CD4-positive, CD25-positive, alpha-beta regulatory T cell (primary cell): ENCODE data around the gene PARP14. TPM values are rescaled to one million over a fixed set of nuclear protein-coding genes. Genes with fewer than 3 reads are reported as not detected.
"Not testable (repeated sequence)": the region's sequence is repeated elsewhere in the genome, so short reads cannot be mapped to it uniquely, and the experiment has no call there.

Experiments
- ATAC-seq, 2 donors: fragments of 150-1000 bp; cut with Tn5 transposase; one replicate each; pipeline ENCODE4 v1.10.0; 2021; ENCODE audit warnings: low read depth in 2 of 2, moderate number of reproducible peaks in 2 of 2, moderate library complexity in 1 of 2
- DNase-seq, 3 donors: peaks; one replicate each; pipeline versions ENCODE4 v3.0.0 to v3.0.0-alpha.2; 2012 to 2022; ENCODE audit warnings: mixed read lengths in 1 of 3
- H3K27ac ChIP-seq: one replicate; pipeline ENCODE4 v1.7.0; 2013; ENCODE audit warnings: mild to moderate bottlenecking, low read length; ENCODE audit not compliant: insufficient read depth, poor library complexity, severe bottlenecking
- H3K27me3 ChIP-seq: one replicate; pipeline ENCODE4 v1.7.0; 2013; ENCODE audit warnings: low read length; ENCODE audit not compliant: control insufficient read depth, insufficient read depth
- H3K36me3 ChIP-seq: one replicate; pipeline ENCODE4 v1.7.0; 2013; ENCODE audit warnings: mild to moderate bottlenecking, low read length, moderate library complexity; ENCODE audit not compliant: control insufficient read depth, insufficient read depth
- H3K4me1 ChIP-seq: 2 replicates; pipeline ENCODE4 v1.7.0; 2013; ENCODE audit warnings: mild to moderate bottlenecking, low read length; ENCODE audit not compliant: insufficient read depth, control insufficient read depth, poor library complexity, severe bottlenecking
- H3K4me3 ChIP-seq: one replicate; pipeline ENCODE4 v1.7.0; 2013; ENCODE audit warnings: low read depth, mild to moderate bottlenecking, low read length, moderate library complexity
- H3K9me3 ChIP-seq, 2 experiments: 1 replicate in 1 of 2; 2 replicates in 1 of 2; pipeline ENCODE4 v1.7.0; 2013; ENCODE audit warnings: low read length in 2 of 2, mild to moderate bottlenecking in 1 of 2, moderate library complexity in 1 of 2; ENCODE audit not compliant: control insufficient read depth in 2 of 2
- H3K27ac Mint-ChIP-seq, 3 donors: one replicate each; pipeline ENCODE4 v1.8.0; 2020 to 2022; ENCODE audit warnings: mild to moderate bottlenecking in 3 of 3, mixed read lengths in 3 of 3, moderate library complexity in 2 of 3
- H3K27me3 Mint-ChIP-seq: one replicate; pipeline ENCODE4 v1.8.0; 2022; ENCODE audit warnings: mild to moderate bottlenecking, mixed read lengths
- H3K36me3 Mint-ChIP-seq: one replicate; pipeline ENCODE4 v1.8.0; 2020; ENCODE audit warnings: mixed read lengths
- H3K4me1 Mint-ChIP-seq, 4 donors: one replicate each; pipeline ENCODE4 v1.8.0; 2020 to 2022; ENCODE audit warnings: mixed read lengths in 4 of 4, mild to moderate bottlenecking in 1 of 4
- H3K4me3 Mint-ChIP-seq, 4 donors: one replicate each; pipeline ENCODE4 v1.8.0; 2020 to 2022; ENCODE audit warnings: mild to moderate bottlenecking in 4 of 4, mixed read lengths in 4 of 4, moderate library complexity in 3 of 4
- H3K9me3 Mint-ChIP-seq, 7 donors: one replicate each; pipeline ENCODE4 v1.8.0; 2020 to 2022; ENCODE audit warnings: mixed read lengths in 7 of 7, mild to moderate bottlenecking in 3 of 7, moderate library complexity in 2 of 7
- polyA plus RNA-seq, 4 donors: library from polyadenylated mRNA; unstranded; fragments of 300-500 nt; fragmentation: Illumina TruSeq; gene quantifications; one replicate each; pipeline ENCODE4 v1.2.3, GENCODE V29; 2021
- total RNA-seq: library from RNA; stranded (reverse); gene quantifications from one replicate; pipeline ENCODE4 v1.2.3, GENCODE V29; 2022

The PARP14 gene
- total and polyA plus RNA-seq, 5 donors from 2014 or later = 14.2 to 89.7 (median 19.5) TPM

- H3K4me3 Mint-ChIP-seq = no peak overlapping the region
- no peak overlapping the region for H3K27ac Mint-ChIP-seq
- no peaks in the 10 kb centered on the region for H3K4me1 ChIP-seq
- H3K9me3 ChIP-seq = no peaks in the 10 kb centered on the region
- no peak overlapping the region for H3K27ac ChIP-seq
- peaks cover 0 to 9% (median 0%) of the 10 kb centered on the region in 7 donors for H3K9me3 Mint-ChIP-seq
- peaks cover 28% of the 10 kb centered on the region for H3K36me3 ChIP-seq
- peaks cover 34% of the 10 kb centered on the region for H3K36me3 Mint-ChIP-seq
- no peak for ATAC-seq
- H3K4me3 ChIP-seq = no peak overlapping the region
- H3K4me1 Mint-ChIP-seq = peaks cover 0 to 12% (median 1%) of the 10 kb centered on the region in 4 donors
- H3K27me3 Mint-ChIP-seq = no peaks in the 10 kb centered on the region
- DNase-seq = no peak
- H3K27me3 ChIP-seq = no peaks in the 10 kb centered on the region
Observed at GRCh38 chr3:122727766-122728165, 47.1 kb downstream of the PARP14 start.

GRCh38 chr3:122728186-122728585 is 47.5 kb downstream of the PARP14 start:
- no peak overlapping the region for H3K27ac ChIP-seq
- H3K4me3 Mint-ChIP-seq = no peak overlapping the region
- peaks cover 32% of the 10 kb centered on the region for H3K36me3 Mint-ChIP-seq
- H3K9me3 ChIP-seq = no peaks in the 10 kb centered on the region
- no peaks in the 10 kb centered on the region for H3K27me3 ChIP-seq
- no peak overlapping the region for H3K4me3 ChIP-seq
- ATAC-seq (no peak), DNase-seq (no peak)
- peaks cover 28% of the 10 kb centered on the region for H3K36me3 ChIP-seq
- no peaks in the 10 kb centered on the region for H3K4me1 ChIP-seq
- peaks cover 0 to 12% (median 1%) of the 10 kb centered on the region in 4 donors for H3K4me1 Mint-ChIP-seq
- H3K9me3 Mint-ChIP-seq = peaks cover 0 to 9% (median 0%) of the 10 kb centered on the region in 7 donors
- no peaks in the 10 kb centered on the region for H3K27me3 Mint-ChIP-seq
- no peak overlapping the region for H3K27ac Mint-ChIP-seq

GRCh38 chr3:122728756-122729514 is 48.3 kb downstream of the PARP14 start:
- Mint-ChIP-seq H3K36me3 (peaks cover 34% of the 10 kb centered on the region), H3K4me3 (no peak overlapping the region), H3K27me3 (no peaks in the 10 kb centered on the region), H3K27ac (no peak overlapping the region), H3K9me3 (peaks cover 0 to 9% (median 0%) of the 10 kb centered on the region in 7 donors), H3K4me1 (peaks cover 0 to 12% (median 3%) of the 10 kb centered on the region in 4 donors)
- DNase-seq = no peak
- ATAC-seq = no peak
- H3K27ac ChIP-seq = no peak overlapping the region
- H3K36me3 ChIP-seq = peaks cover 28% of the 10 kb centered on the region
- H3K9me3 ChIP-seq = no peaks in the 10 kb centered on the region
- no peaks in the 10 kb centered on the region for H3K4me1 ChIP-seq
- no peak overlapping the region for H3K4me3 ChIP-seq
- no peaks in the 10 kb centered on the region for H3K27me3 ChIP-seq

GRCh38 chr3:122730240-122730639 is 49.6 kb downstream of the PARP14 start:
- Mint-ChIP-seq H3K9me3 (peaks cover 0 to 9% (median 0%) of the 10 kb centered on the region in 7 donors), H3K36me3 (peaks cover 35% of the 10 kb centered on the region), H3K27me3 (no peaks in the 10 kb centered on the region), H3K4me1 (peaks cover 0 to 12% (median 4%) of the 10 kb centered on the region in 4 donors), H3K27ac (peak overlapping the region in 1 of 3 donors; percentile 7), H3K4me3 (no peak overlapping the region)
- Histone ChIP-seq H3K4me3 (no peak overlapping the region), H3K27ac (no peak overlapping the region), H3K36me3 (peaks cover 28% of the 10 kb centered on the region), H3K4me1 (no peaks in the 10 kb centered on the region), H3K27me3 (no peaks in the 10 kb centered on the region), H3K9me3 (no peaks in the 10 kb centered on the region)
- DNase-seq = no peak
- no peak for ATAC-seq

- not testable (repeated sequence) for H3K4me1 Mint-ChIP-seq, ATAC-seq, H3K4me3 Mint-ChIP-seq, H3K4me3 ChIP-seq, H3K27ac Mint-ChIP-seq, DNase-seq, H3K27me3 ChIP-seq, H3K27ac ChIP-seq, H3K9me3 ChIP-seq, H3K4me1 ChIP-seq, H3K9me3 Mint-ChIP-seq, H3K27me3 Mint-ChIP-seq
- H3K36me3 ChIP-seq = peaks cover 19% of the 10 kb centered on the region
- H3K36me3 Mint-ChIP-seq = peaks cover 23% of the 10 kb centered on the region
Observed at GRCh38 chr3:122732682-122733525, 52.3 kb downstream of the PARP14 start.

- Mint-ChIP-seq H3K4me1 (peaks cover 0 to 7% (median 0%) of the 10 kb centered on the region in 4 donors), H3K4me3 (no peak overlapping the region), H3K27ac (no peak overlapping the region), H3K27me3 (no peaks in the 10 kb centered on the region), H3K36me3 (peaks cover 45% of the 10 kb centered on the region), H3K9me3 (peaks cover 0 to 7% (median 2%) of the 10 kb centered on the region in 7 donors)
- H3K4me1 ChIP-seq = no peaks in the 10 kb centered on the region
- DNase-seq (no peak), ATAC-seq (no peak)
- H3K4me3 ChIP-seq = no peak overlapping the region
- no peaks in the 10 kb centered on the region for H3K27me3 ChIP-seq
- no peak overlapping the region for H3K27ac ChIP-seq
- H3K9me3 ChIP-seq = no peaks in the 10 kb centered on the region
- peaks cover 26% of the 10 kb centered on the region for H3K36me3 ChIP-seq
Observed at GRCh38 chr3:122739172-122739571, 58.5 kb downstream of the PARP14 start.

- Histone ChIP-seq H3K9me3 (no peaks in the 10 kb centered on the region), H3K4me3 (no peak overlapping the region), H3K4me1 (no peaks in the 10 kb centered on the region), H3K36me3 (peaks cover 29% of the 10 kb centered on the region), H3K27me3 (no peaks in the 10 kb centered on the region), H3K27ac (no peak overlapping the region)
- no peak for DNase-seq
- H3K27ac Mint-ChIP-seq = no peak overlapping the region
- H3K4me1 Mint-ChIP-seq = peaks cover 0 to 12% (median 3%) of the 10 kb centered on the region in 4 donors
- H3K36me3 Mint-ChIP-seq = peaks cover 57% of the 10 kb centered on the region
- H3K9me3 Mint-ChIP-seq = peaks cover 0 to 6% (median 2%) of the 10 kb centered on the region in 7 donors
- H3K27me3 Mint-ChIP-seq = no peaks in the 10 kb centered on the region
- no peak for ATAC-seq
- no peak overlapping the region for H3K4me3 Mint-ChIP-seq
Observed at GRCh38 chr3:122742234-122742633, 61.6 kb downstream of the PARP14 start.
